RWPE1 (cell line): Measurements from ENCODE around the gene ATXN1.
A peak's percentile ranks its signal among the peaks of the same experiment; 100 is the strongest.

Experiments used
- CTCF ChIA-PET: fragments of 350-600 bp; sonication (Branson Sonifier 250); formaldehyde crosslinking; extraction: SDS; loops from one replicate; lab custom pipeline; 2021; lab: Yijun Ruan, JAX
- POLR2A ChIA-PET: fragments of 400-600 bp; formaldehyde crosslinking; extraction: SDS; loops from one replicate; lab custom pipeline; 2020; ENCODE audit warnings: antibody characterized with exemption; ENCODE audit not compliant: low non-redundant PET; lab: Yijun Ruan, JAX
- DNase-seq: peaks from one replicate; pipeline ENCODE4 v3.0.0; 2012; ENCODE audit warnings: low spot score
- H3K27ac ChIP-seq: fragments of 450-650 bp; 2 replicates; pipeline ENCODE4 v1.5.1; 2017
- TF ChIP-seq, protein P1 (sequence below): fragments of 450-650 bp; conservative IDR thresholded peaks from 2 replicates; pipeline ENCODE4 v1.5.1; 2017; ENCODE audit warnings: low read depth, mild to moderate bottlenecking

The ATXN1 gene

DNA sequence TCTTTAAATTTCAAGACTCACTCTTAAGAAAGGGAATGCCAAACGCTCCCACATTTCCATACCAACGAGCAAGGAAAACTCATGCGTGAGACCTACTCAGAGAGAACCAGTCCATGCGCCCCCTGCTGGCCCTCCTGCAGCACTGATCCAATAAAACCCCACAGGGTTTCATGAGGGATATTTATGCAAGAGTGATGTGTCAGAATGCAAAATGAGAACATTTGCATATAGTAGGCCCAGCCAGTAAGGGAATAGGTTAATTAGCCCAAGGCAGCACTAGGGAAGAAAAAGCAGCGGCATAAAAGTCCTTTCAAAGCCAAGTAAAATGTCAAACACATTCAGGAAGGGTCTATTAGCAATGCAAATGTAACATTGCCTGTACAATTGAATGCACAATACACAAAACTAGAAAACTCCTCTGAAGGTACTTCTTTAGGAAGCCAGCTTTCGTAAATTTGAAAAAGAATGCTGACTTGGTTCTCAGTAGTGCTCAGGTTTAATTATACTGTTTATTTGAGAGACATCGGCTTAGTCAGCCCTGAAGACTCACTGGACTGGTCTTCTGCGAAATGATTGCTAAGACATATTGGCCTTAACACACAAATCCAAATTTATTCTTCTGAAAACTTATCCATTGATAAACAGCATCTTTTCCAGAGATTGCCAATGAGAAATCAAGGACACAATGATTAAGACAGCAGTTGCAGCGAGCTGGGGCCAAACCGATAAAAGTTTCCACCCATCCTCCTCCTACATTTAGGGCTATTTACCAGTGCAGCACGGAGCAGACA lies 429.7 kb downstream of the ATXN1 start:
- ChIA-PET POLR2A (no interaction called here), CTCF (interaction anchor here (0.5 to 2.2 kb wide), 16 partner anchors 9 to 1937 kb away, joined by 3 to 15 read pairs (median 4); partner anchors contain the start of genes ATXN1 and GMPR)
- H3K27ac ChIP-seq: no peak overlapping the region
- TF ChIP-seq, protein P1, sequence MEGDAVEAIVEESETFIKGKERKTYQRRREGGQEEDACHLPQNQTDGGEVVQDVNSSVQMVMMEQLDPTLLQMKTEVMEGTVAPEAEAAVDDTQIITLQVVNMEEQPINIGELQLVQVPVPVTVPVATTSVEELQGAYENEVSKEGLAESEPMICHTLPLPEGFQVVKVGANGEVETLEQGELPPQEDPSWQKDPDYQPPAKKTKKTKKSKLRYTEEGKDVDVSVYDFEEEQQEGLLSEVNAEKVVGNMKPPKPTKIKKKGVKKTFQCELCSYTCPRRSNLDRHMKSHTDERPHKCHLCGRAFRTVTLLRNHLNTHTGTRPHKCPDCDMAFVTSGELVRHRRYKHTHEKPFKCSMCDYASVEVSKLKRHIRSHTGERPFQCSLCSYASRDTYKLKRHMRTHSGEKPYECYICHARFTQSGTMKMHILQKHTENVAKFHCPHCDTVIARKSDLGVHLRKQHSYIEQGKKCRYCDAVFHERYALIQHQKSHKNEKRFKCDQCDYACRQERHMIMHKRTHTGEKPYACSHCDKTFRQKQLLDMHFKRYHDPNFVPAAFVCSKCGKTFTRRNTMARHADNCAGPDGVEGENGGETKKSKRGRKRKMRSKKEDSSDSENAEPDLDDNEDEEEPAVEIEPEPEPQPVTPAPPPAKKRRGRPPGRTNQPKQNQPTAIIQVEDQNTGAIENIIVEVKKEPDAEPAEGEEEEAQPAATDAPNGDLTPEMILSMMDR: peak; percentile 85
- peak; percentile 72 for DNase-seq

DNA sequence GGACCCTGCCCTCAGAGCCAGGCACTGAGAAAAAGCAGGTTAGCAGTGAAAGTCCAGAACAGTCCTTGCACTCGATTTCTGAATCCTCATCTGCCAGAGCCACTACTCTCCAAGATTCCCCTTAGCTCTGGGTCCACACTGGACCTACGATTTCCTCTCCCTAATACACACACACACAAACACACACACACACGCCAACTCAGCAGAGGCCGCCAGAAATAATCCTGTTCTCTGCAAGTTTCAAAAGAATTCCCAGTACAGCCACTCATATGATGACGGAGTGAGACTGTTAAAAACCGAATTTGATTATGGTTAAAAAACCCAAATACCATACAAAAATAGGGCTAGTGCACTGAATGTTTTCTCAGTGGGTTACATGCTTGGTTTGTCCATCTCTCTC lies 432.0 kb downstream of the ATXN1 start:
- ChIA-PET POLR2A (no interaction called here), CTCF (interaction anchor here (0.7 kb wide), 1 partner anchor 757 kb away, joined by 5 read pairs; no protein-coding TSS in a partner anchor)
- no peak for DNase-seq
- H3K27ac ChIP-seq: no peak overlapping the region
- TF ChIP-seq, protein P1: no peak

DNA sequence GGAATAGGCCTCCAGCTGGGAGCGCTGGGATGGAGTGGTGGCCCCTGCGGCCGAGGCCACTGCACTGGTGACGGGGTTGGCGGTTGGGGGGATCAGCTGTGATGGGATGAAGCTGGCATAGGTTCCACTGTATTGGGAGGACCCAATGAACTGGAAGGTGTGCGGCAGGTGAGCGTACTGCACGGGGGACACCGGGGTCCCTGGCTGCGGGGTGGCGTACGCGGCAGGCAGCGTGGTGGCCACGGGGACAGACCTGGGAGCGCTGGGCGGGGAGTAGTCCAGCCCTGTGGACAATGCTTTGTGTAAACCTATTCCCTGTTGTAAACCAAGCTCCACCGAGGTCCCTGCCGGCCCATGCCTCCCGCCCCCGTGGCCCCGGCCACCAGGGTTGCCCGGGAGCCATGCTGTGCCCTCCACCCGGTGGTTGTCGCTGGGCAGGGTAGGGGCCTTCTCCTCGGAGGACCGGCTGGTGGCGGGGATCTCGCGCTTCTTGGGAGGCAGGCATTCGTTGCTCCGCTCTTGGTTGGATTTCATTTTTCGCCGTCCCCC lies 433.4 kb downstream of the ATXN1 start:
- no peak for DNase-seq
- ChIA-PET POLR2A (no interaction called here), CTCF (no interaction called here)
- H3K27ac ChIP-seq: no peak overlapping the region
- TF ChIP-seq, protein P1: no peak

DNA sequence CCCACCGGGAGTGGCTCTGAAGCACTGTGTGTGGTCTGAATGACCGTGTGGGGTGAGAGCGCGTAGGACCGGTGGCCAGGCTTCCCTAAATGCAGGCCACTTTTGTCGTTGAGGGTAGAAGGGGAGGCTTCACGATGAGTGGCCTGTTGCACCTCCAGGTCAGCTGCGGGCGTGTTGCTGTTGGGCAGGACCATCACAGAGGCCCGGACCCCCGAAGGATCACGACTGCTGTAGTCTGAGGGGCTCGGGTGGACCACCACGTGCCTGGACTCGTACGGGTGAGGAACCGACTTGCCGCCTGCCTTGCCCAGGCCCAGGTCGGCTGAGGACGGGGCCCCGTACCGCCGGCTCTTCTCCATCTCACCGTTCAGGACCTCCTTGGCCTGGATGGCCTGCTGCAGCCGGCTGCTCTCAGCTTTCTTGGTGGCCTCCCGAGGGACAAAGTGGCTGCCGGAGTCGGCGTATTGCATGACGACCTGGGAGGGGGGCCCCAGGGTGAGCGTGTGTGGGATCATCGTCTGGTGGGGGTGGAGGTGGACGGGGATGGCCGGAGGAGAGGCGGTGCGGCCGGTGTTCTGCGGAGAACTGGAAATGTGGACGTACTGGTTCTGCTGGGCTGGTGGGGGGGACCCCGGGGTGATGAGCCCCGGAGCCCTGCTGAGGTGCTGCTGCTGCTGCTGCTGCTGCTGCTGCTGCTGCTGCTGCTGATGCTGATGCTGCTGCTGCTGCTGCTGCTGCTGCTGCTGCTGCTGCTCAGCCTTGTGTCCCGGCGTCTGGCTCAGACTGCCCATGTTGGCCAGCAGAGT lies 434.1 kb downstream of the ATXN1 start:
- ChIA-PET CTCF (no interaction called here), POLR2A (no interaction called here)
- no peak for DNase-seq
- H3K27ac ChIP-seq: no peak overlapping the region
- TF ChIP-seq, protein P1: no peak

DNA sequence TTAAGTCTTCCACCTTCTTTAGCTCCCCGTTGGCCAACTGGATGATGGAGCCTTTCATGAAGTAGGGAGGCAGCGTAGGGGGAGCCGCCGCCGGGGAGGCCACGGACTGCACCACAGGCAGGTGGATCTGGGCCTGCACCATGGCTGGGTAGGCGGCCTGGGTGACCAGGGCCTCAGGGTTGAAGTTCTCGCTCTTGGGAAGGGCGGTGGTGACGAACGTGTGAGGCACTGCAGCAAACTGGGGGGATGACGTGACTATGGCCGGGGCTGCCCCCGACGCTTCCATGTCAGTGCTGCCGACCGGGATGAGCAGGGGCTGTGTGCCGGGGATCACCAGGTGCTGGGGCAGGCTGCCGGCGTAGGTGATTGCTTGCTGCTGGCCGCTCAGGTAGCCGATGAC lies 434.7 kb downstream of the ATXN1 start:
- no peak overlapping the region for H3K27ac ChIP-seq
- ChIA-PET POLR2A (no interaction called here), CTCF (no interaction called here)
- DNase-seq: no peak
- TF ChIP-seq, protein P1: no peak

DNA sequence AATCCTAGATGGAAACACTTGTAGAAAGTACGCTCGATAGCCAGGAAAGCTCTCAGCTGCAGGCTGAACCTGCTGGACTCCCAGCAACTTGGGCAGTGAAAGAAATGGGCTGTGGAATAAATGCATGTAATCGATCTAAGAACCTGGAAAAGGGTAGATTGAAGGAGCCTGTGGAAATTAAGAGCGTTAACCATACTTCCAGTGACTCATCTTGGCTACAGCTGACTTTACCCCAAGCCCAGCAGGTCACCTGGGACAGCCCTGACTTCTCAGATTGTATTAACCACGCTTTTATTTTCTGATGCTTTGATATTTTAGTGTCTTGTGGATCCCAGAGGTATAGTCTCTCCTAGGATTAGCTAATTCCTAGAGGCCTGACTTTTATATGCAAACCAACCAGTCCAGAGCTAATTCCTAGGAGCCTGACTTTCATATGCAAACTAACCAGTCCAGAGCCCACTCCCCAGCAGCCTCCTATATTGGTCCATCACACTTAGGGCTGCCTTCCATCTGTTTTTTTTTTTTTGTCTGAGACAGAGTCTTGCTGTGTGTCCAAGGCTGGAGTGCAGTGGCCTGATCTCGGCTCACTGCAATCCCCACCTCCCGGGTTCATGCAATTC lies 436.5 kb downstream of the ATXN1 start:
- ChIA-PET CTCF (interaction anchor here (0.5 kb wide), 1 partner anchor 8 kb away, joined by 4 read pairs; no protein-coding TSS in a partner anchor), POLR2A (no interaction called here)
- TF ChIP-seq, protein P1: no peak
- H3K27ac ChIP-seq: no peak overlapping the region
- no peak for DNase-seq
